ENCODE measurements around the gene KDM2B.

The KDM2B gene

GRCh38 chr12:121453629-121454028, 127.2 kb downstream of the KDM2B start:
- no peak for FAIRE-seq

DNA sequence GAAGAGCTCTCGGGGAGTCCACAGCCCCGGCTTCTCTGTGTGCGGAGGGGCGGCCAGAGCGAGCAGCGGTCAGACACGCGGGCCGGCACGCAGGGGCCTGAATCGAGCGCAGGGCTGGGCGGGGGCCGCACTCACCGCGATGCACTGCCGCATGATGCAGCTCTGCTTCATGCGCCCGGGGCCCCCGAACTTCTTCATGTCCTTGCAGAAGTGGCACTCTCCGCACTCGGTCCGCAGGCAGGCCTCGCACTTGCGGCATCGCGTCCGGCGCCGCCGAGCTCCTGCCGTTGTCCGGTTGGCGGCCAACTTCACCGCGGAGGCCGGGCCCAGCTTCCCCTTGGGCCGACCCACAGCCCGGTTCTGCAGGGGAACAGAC, 127.8 kb downstream of the KDM2B start:
- no peak for FAIRE-seq

DNA sequence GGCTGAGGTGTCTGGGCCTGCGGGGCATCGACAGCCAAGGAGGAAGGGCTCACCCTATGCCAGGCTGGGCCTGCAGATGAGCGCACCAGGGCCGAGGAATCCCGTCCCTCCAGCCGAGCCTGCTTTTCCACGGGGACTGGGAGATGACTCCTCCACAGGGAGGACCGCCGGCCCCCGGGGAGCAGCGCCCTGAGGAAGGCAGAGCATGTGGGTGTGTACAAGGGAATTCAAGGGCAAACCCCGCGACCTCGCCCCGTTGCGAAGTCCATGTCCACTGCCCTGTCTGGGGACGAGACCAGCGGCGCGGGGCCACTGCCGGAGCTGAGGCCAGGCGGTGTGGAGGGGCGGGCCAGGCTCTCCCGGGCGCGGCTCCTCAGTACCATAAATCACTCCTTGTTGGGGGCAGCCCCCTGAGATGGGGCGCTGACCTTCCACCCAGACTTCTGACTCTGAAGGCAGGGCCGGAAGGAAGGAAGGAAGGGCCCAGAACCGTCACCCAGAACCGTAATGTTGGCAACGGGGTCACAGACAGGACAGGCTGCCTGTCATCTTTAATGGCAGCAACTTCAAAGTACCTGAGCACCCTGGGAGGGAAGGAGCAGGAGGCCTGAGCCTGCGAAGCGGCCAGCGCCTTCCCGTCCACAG, 128.4 kb downstream of the KDM2B start:
- FAIRE-seq = no peak

- FAIRE-seq = no peak
Observed at GRCh38 chr12:121451961-121452339, 128.9 kb downstream of the KDM2B start.

DNA sequence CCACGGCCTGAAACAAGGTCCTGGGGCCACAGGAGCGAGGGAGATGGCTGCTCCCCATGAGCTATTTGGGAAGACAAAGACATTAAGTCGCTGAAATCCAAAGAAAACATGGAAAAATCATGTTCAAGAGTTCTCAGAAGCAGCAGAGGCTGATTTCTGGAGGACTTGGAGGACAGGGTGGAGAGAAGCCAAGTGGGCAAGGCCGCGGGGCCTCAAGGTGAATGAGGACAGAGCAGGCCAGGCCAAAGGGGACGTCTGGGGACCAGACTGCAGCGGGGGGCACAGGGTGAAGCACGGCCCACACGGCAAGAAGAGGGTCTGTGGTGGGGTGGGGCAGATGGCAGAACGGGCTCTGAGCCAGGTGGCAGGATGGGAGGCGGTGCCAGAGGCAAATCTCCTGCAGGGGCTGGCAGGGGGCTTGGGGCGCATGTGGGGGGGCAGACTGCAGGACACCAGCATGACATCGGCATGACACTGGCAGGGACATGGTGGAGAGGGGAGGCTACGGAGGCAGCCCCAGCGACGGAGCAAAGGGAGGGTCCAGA, 132.0 kb downstream of the KDM2B start:
- FAIRE-seq = no peak

- no peak for FAIRE-seq
Observed at GRCh38 chr12:121446750-121447149, 134.1 kb downstream of the KDM2B start.

- FAIRE-seq = no peak
Observed at GRCh38 chr12:121444842-121445202, 136.0 kb downstream of the KDM2B start.

GRCh38 chr12:121443911-121444841, 136.6 kb downstream of the KDM2B start:
- no peak for FAIRE-seq

DNA sequence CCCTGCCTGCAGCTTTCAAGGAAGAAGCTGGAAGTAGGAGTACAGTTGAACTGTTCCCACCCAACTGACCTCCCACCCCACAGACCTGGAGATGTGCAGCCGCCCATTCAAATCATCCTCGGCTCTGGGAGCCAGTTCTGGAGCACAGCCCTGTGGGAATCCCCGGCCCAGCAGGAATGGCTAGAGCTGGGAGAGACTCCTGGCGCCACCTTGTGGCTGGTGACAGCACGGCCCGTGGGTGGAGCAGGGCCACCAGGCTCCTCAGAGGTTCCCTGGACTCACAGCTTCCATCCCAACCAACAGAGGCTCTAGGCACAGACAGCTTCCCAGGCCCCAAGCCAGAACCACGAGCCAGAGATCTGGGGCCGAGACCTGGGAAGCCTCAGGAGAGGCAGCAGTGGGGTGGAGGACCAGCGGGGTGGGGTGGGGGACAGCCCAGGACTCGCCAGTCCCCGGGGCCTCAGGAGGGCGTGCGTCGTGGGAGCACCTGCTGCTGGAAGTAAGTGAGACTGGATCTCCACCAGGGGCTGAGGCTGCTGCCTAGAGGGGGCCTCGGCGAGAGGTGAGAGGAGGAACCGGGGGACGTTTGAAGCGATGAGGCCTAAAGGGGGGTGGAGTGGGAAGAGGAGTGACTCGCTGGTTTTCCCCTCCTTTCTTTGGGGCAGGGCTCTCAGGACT, 137.5 kb downstream of the KDM2B start:
- FAIRE-seq = no peak

DNA sequence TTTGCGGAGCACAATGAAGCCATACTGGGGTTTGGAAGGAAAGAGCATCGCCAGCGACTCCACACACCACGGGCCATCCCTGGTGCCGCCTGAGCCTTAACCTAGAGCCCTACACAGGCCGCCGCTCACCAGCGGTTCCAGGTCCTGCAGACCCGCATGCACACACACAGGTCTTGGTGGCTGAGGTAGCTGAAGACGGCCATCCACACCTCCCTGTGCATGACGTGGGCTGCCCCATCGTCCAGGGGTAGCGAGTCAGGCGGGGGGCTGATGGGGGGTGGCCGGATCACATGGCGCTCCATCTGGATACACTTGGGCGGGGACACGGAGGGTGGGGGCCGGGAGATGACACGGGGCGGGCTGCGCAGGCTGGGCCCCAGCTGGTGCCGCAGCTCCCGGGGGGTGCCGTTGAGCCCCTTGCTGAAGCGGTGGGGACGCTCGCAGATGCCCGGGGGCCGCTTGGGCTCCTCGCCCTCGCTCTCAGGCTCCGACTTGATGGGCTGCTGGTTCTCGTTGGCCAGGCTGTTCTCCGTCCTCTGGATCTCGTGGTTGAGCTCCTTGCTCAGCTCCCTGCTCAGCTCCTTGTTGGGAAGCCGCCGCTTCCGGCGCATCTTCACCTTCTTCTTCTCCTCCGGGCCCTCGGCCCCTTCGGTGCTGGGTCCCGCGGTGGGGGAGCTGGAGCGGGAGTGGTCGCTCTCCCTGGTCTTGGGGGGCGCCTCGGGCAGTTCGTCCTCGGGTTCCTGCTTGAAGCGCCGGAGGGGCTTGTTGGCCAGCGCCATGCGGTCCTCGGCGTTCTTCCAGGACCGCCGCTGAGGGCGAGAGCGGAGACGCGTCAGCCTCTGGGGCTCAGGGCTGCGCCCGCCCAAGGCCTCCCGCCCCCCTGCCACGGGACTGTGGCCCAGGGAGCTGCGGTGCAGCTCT, 138.5 kb downstream of the KDM2B start:
- FAIRE-seq = no peak

DNA sequence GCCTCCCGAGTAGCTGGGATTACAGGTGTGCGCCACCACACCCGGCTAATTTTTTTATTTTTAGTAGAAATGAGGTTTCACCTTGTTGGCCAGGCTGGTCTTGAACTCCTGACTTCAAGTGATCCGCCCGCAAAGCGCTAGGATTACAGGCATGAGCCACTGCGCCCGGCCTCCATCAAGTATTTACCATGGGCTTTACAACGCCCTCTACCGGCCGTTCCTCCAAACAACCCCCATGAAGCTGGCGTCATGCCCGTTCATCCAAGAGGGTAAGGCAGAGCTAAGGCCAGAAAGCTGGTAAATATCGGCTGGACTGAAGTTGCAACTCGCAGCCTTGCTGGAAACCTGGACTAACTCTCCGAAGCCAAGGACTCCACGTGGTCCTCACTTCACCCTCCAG, 139.3 kb downstream of the KDM2B start:
- no peak for FAIRE-seq

DNA sequence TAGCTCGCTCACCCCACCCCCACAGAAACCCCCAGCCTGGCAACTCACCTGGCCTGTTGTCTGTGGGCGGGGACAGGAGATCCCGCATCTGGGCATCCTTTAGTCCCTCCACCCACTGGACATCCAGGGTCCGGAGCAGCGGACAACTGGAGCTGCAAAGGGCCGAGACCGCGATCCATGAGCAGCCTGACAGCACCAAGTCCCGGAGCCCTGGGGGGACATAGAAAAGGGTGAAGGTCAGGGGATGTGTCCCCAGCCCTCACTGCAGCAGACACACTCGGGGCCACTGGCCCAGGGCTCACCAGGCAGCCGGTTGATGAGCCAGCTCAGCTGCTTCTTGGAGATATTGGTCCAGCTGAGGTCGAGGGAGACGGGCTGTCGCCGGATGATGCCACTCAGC, 140.1 kb downstream of the KDM2B start:
- no peak for FAIRE-seq

DNA sequence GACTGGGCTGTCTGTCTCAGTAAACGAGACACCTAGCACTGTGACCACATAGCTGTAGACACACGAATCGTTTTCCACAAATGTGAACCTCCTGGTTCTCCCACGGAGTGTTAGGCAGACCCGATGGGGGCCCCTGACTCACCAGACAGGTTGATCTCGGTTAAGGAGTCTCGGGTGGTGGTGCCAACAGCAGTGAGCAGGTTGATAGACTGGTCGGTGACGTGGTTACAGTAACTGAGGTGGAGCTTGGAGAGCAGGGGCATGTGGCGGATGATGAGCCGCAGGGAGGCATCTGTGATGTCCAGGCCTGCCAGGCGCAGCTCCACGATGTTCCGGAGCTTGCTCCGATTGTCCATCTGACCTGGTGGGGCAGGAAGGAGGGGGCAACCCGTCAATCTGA, 141.1 kb downstream of the KDM2B start:
- FAIRE-seq = no peak

GRCh38 chr12:121438905-121439304, 141.9 kb downstream of the KDM2B start:
- FAIRE-seq = no peak

DNA sequence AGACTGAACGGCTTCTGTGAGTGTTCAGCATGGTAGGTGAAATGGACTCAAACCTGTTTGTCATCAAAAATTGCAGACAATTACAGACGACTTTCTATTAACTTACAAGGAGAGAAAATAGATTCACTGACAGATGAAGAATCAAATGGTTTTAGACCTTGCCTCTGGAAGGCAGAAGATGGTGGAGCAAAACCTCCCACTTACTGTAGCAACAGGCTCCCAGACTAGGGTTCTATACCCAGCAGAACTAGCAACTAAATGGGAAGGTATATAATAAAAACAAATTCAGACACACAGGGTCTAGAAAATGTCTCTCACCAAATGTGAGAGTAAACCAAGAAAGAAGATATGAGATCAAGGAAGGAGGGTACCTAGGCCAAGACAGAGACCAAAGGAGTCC, 144.1 kb downstream of the KDM2B start:
- no peak for FAIRE-seq

DNA sequence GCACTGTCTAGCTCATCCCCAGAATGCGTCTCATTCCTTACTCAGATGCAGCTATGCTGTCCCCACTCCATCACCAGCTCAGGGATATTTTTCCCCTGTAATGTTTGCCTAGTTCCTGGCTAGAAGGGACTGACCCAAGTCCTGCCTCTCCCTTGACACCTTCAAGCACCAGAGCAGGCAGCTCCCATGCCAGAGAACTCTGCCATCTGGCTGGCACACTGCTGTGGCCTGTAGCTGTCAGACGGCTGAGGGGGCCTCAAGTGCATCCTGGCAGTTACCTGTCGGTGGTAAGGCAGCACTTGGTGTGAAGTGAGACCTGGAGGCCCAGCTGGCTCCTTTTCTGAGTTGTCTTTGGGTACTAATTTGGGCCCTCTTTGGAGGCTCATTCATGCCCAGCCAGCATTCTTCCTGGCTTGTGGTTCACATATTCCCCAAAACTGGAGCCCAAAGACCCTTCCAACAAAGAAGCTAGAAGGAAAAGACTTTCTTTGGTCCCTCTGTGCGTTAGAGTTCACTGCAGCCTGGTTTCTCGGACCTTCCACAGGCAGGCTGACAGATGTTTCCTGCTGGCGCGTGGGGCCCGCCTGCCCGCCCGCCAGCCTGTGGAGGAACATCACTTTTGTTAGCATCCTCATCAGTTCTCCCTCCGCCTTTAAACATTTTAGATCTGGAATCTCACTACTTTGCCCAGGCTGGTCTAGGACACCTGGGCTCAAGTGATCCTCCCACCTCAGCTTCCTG, 147.9 kb downstream of the KDM2B start:
- no peak for FAIRE-seq

- FAIRE-seq = no peak
Observed at GRCh38 chr12:121430833-121431415, 149.9 kb downstream of the KDM2B start.

GRCh38 chr12:121428883-121429282, 151.9 kb downstream of the KDM2B start:
- FAIRE-seq = no peak

- no peak for FAIRE-seq
Observed at GRCh38 chr12:121427556-121428050, 153.2 kb downstream of the KDM2B start.

GRCh38 chr12:121424624-121424975, 156.2 kb downstream of the KDM2B start:
- FAIRE-seq = no peak
